HL-60 (cell line): ENCODE results near the gene SLCO4A1.

Source experiments
- POLR2AphosphoS5 ChIP-seq: IDR thresholded peaks from 2 replicates; pipeline ENCODE4 v1.6.1; 2012; ENCODE audit warnings: low read depth
- SPI1 ChIP-seq: IDR thresholded peaks from 2 replicates; pipeline ENCODE4 v1.6.1; 2012; ENCODE audit warnings: low read depth, mild to moderate bottlenecking, borderline replicate concordance
- TF ChIP-seq, protein P1 (sequence below): IDR thresholded peaks from one replicate; pipeline ENCODE4 v1.5.1; 2011; ENCODE audit warnings: low read length, control low read depth, inconsistent platforms; ENCODE audit not compliant: insufficient read depth
- TF ChIP-seq, protein P2 (sequence below): IDR thresholded peaks from 2 replicates; pipeline ENCODE4 v1.6.1; 2012; ENCODE audit warnings: low read depth; ENCODE audit not compliant: insufficient replicate concordance

DNA sequence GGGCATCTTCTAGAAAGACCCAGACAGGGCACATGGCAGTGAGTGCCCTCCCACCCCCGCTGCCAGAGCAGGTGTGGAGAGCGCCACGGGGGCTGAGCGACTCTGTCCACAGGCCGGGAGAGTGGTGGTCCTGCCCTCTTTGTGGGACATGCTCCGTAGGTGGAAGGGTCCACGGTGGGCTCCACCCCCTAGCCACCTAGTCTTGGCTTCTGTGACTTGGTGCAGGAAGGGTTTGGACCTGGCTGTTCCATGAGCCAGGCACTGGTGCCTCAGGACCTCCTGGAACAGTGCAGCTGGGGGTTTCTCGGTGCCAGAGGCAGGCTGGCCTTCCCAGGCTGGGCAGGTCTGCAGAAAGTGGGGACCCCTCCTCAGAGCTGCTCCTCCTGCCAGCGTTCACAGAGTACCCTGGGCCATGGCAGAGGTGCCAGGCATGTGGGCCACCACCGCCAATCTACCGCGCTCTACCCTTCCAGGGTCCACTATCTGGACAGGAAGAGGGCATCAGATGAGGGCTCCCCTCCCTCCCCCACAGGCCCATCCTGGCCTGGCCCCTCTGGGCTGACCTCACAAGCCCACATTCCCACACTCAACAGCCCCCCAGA lies 23.0 kb downstream of the SLCO4A1 start:
- TF ChIP-seq, protein P1, sequence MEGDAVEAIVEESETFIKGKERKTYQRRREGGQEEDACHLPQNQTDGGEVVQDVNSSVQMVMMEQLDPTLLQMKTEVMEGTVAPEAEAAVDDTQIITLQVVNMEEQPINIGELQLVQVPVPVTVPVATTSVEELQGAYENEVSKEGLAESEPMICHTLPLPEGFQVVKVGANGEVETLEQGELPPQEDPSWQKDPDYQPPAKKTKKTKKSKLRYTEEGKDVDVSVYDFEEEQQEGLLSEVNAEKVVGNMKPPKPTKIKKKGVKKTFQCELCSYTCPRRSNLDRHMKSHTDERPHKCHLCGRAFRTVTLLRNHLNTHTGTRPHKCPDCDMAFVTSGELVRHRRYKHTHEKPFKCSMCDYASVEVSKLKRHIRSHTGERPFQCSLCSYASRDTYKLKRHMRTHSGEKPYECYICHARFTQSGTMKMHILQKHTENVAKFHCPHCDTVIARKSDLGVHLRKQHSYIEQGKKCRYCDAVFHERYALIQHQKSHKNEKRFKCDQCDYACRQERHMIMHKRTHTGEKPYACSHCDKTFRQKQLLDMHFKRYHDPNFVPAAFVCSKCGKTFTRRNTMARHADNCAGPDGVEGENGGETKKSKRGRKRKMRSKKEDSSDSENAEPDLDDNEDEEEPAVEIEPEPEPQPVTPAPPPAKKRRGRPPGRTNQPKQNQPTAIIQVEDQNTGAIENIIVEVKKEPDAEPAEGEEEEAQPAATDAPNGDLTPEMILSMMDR, result no peak
- TF ChIP-seq POLR2AphosphoS5 (0 out of 2 replicates have a peak, but pooled peaks have one; percentile 6), SPI1 (no peak)
- TF ChIP-seq, protein P2, sequence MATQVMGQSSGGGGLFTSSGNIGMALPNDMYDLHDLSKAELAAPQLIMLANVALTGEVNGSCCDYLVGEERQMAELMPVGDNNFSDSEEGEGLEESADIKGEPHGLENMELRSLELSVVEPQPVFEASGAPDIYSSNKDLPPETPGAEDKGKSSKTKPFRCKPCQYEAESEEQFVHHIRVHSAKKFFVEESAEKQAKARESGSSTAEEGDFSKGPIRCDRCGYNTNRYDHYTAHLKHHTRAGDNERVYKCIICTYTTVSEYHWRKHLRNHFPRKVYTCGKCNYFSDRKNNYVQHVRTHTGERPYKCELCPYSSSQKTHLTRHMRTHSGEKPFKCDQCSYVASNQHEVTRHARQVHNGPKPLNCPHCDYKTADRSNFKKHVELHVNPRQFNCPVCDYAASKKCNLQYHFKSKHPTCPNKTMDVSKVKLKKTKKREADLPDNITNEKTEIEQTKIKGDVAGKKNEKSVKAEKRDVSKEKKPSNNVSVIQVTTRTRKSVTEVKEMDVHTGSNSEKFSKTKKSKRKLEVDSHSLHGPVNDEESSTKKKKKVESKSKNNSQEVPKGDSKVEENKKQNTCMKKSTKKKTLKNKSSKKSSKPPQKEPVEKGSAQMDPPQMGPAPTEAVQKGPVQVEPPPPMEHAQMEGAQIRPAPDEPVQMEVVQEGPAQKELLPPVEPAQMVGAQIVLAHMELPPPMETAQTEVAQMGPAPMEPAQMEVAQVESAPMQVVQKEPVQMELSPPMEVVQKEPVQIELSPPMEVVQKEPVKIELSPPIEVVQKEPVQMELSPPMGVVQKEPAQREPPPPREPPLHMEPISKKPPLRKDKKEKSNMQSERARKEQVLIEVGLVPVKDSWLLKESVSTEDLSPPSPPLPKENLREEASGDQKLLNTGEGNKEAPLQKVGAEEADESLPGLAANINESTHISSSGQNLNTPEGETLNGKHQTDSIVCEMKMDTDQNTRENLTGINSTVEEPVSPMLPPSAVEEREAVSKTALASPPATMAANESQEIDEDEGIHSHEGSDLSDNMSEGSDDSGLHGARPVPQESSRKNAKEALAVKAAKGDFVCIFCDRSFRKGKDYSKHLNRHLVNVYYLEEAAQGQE, result no peak
